Calu3 (cell line): Measurements from ENCODE around the gene TBC1D1. TPM values are rescaled to one million over a fixed set of nuclear protein-coding genes. Genes with fewer than 3 reads are reported as not detected.

Experiments
- BruUV-seq: library from RNA; stranded (reverse); fragments of 400-500 nt; replicated peaks from 2 replicates; lab custom pipeline; 2021; lab: Mats Ljungman, UMichigan
- CTCF ChIA-PET: fragments of 300-600 bp; sonication (Branson Sonifier 250); formaldehyde crosslinking; loops from one replicate; lab custom pipeline; 2022; ENCODE audit warnings: antibody characterized with exemption; lab: Charles Lee
- DNase-seq: peaks from one replicate; pipeline ENCODE4 v3.0.0; 2022
- H3K27ac Mint-ChIP-seq: one replicate; pipeline ENCODE4 v1.8.0; 2022; ENCODE audit warnings: mixed read lengths; ENCODE audit not compliant: unreplicated experiment
- H3K27me3 Mint-ChIP-seq: one replicate; pipeline ENCODE4 v1.8.0; 2022; ENCODE audit warnings: mixed read lengths; ENCODE audit not compliant: unreplicated experiment
- H3K36me3 Mint-ChIP-seq: one replicate; pipeline ENCODE4 v1.8.0; 2022; ENCODE audit warnings: mild to moderate bottlenecking, moderate library complexity, mixed read lengths; ENCODE audit not compliant: insufficient read depth, unreplicated experiment
- H3K4me1 Mint-ChIP-seq: one replicate; pipeline ENCODE4 v1.8.0; 2022; ENCODE audit warnings: mild to moderate bottlenecking, low read depth, mixed read lengths; ENCODE audit not compliant: unreplicated experiment
- H3K4me3 Mint-ChIP-seq: one replicate; pipeline ENCODE4 v1.8.0; 2022; ENCODE audit warnings: mild to moderate bottlenecking, low read depth, moderate library complexity, mixed read lengths; ENCODE audit not compliant: unreplicated experiment
- H3K9me3 Mint-ChIP-seq: one replicate; pipeline ENCODE4 v1.8.0; 2022; ENCODE audit warnings: low read depth, mixed read lengths; ENCODE audit not compliant: unreplicated experiment
- intact Hi-C: fragments of 100-400 bp; cut with micrococcal nuclease; formaldehyde crosslinking; loops from one replicate; pipeline ENCODE4 v1.10.0; 2022; ENCODE audit not compliant: unreplicated experiment
- total RNA-seq: library from RNA; stranded (reverse); gene quantifications from 2 replicates; pipeline ENCODE4 v1.2.3, GENCODE V29; 2022
- TF ChIP-seq, protein P1 (sequence below): fragments of 200-600 bp; IDR thresholded peaks from one replicate; pipeline ENCODE4 v1.8.0; 2022; ENCODE audit warnings: antibody characterized with exemption; ENCODE audit not compliant: unreplicated experiment

The TBC1D1 gene
- total RNA-seq, 1 experiment from 2014 or later = 39.8 TPM

DNA sequence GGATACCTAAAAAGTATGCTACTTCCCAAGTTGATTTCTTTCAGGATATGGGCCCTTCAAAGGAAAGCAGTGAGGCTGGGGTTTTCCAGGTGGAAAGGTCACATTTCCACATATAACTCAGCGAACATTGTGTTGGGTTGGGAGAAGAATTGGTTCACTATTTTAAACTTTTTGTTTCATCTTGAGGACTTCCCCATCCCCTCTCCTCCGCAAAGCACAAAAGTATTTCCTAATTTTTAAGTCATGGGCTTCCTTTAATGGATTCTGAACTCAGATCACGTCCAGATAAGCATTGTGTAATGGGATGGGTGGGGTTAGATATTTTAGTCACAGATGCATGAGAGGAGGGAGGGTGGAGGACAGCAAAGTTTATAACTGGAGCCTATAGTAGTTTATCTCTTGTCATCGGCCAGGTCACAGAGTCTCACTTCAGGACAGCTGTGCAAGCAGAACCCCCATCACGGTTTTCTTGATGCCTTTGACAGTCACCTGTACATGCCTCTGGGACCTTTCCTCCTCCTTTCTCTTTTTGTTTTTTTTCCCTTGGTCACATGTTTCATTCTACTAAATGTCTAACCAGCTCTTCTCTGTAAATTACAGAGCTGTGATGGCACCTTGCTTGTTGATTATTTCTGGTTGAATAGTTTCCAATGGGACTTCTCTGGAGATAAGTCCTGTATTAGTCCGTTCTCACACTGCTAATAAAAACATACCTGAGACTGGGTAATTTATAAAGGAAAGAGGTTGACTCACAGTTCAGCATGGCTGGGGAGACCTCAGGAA is 184.7 kb downstream of the TBC1D1 start:
- H3K27ac Mint-ChIP-seq = no peak overlapping the region
- no peaks in the 10 kb centered on the region for H3K27me3 Mint-ChIP-seq
- CTCF ChIA-PET = no interaction called here
- no peak overlapping the region for H3K4me3 Mint-ChIP-seq
- no peak for DNase-seq
- intact Hi-C loops = loop anchor here (5.0 kb wide), 2 partner anchors 87 to 652 kb away; no protein-coding TSS in a partner anchor
- peaks cover 6% of the 10 kb centered on the region for H3K36me3 Mint-ChIP-seq
- BruUV-seq = no TSS peak
- TF ChIP-seq, protein P1, sequence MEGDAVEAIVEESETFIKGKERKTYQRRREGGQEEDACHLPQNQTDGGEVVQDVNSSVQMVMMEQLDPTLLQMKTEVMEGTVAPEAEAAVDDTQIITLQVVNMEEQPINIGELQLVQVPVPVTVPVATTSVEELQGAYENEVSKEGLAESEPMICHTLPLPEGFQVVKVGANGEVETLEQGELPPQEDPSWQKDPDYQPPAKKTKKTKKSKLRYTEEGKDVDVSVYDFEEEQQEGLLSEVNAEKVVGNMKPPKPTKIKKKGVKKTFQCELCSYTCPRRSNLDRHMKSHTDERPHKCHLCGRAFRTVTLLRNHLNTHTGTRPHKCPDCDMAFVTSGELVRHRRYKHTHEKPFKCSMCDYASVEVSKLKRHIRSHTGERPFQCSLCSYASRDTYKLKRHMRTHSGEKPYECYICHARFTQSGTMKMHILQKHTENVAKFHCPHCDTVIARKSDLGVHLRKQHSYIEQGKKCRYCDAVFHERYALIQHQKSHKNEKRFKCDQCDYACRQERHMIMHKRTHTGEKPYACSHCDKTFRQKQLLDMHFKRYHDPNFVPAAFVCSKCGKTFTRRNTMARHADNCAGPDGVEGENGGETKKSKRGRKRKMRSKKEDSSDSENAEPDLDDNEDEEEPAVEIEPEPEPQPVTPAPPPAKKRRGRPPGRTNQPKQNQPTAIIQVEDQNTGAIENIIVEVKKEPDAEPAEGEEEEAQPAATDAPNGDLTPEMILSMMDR = no peak
- H3K9me3 Mint-ChIP-seq = no peaks in the 10 kb centered on the region
- H3K4me1 Mint-ChIP-seq = peaks cover 12% of the 10 kb centered on the region

DNA sequence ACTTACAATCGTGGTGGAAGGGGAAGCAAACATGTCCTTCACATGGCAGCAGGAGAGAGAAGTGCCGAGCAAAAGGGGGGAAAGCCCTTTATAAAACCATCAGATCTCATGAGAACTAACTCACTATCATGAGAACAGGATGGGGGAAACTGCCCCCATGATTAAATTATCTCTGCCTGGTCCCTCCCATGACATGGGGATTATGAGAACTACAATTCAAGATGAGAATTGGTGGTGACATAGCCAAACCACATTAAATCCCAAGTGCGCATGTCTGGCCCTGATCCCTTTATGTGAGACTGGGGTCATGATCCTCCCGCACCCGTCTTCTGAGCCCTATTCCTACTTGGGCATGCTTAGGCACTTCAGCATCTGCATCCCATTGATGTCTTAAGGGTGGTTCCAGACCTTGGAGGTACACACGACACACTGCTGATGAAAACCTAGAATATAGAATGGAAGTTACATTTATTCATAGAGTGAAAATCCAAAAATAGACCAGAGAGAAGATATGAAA is 185.3 kb downstream of the TBC1D1 start:
- CTCF ChIA-PET = no interaction called here
- no peak for DNase-seq
- intact Hi-C loops = loop anchor here (5.0 kb wide), 2 partner anchors 86 to 651 kb away; no protein-coding TSS in a partner anchor
- peaks cover 6% of the 10 kb centered on the region for H3K36me3 Mint-ChIP-seq
- BruUV-seq = no TSS peak
- peaks cover 12% of the 10 kb centered on the region for H3K4me1 Mint-ChIP-seq
- no peak overlapping the region for H3K4me3 Mint-ChIP-seq
- TF ChIP-seq, protein P1 = no peak
- no peak overlapping the region for H3K27ac Mint-ChIP-seq
- no peaks in the 10 kb centered on the region for H3K9me3 Mint-ChIP-seq
- no peaks in the 10 kb centered on the region for H3K27me3 Mint-ChIP-seq

DNA sequence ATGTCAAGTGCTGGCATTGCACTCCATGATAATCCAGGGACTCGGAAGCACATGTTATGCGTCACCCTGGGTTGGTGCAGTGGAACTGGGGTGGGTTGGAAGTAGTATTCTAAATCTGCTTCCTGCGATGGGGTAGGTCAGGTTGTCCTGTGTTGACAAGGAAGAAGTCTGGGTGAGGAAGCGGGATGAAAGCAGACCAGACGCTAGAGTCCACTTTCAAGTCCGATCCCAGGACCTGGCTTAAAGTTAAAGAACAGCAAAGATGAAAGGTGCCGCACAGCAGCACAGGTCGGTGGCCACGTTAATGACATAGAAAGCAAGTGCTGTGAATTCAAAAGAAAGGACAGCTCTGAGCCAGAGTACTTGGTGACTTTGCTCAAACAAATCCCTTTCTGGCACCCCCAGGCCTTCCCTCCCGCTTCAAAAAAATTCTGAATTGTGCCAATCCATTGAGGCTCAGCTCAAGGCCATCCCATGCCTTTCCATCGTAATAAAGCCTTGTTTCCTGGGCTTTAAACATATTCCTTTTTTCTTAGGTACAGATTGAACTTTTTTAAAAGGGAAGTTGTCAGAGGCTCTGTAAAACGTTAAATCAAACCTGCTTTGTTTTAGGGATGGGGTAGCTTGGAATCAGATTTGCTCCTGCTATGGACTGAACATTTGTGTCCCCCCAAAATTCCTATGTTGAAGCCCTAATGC is 187.1 kb downstream of the TBC1D1 start:
- BruUV-seq = no TSS peak
- intact Hi-C loops = loop anchor here (5.0 kb wide), 2 partner anchors 84 to 649 kb away; no protein-coding TSS in a partner anchor
- Mint-ChIP-seq H3K4me3 (no peak overlapping the region), H3K27ac (no peak overlapping the region), H3K4me1 (peaks cover 20% of the 10 kb centered on the region), H3K36me3 (peaks cover 6% of the 10 kb centered on the region), H3K9me3 (no peaks in the 10 kb centered on the region), H3K27me3 (no peaks in the 10 kb centered on the region)
- DNase-seq = no peak
- CTCF ChIA-PET = interaction anchor here (0.7 to 1.9 kb wide), 2 partner anchors 9 to 102 kb away, joined by 3 to 7 read pairs; no protein-coding TSS in a partner anchor
- TF ChIP-seq, protein P1 = no peak

DNA sequence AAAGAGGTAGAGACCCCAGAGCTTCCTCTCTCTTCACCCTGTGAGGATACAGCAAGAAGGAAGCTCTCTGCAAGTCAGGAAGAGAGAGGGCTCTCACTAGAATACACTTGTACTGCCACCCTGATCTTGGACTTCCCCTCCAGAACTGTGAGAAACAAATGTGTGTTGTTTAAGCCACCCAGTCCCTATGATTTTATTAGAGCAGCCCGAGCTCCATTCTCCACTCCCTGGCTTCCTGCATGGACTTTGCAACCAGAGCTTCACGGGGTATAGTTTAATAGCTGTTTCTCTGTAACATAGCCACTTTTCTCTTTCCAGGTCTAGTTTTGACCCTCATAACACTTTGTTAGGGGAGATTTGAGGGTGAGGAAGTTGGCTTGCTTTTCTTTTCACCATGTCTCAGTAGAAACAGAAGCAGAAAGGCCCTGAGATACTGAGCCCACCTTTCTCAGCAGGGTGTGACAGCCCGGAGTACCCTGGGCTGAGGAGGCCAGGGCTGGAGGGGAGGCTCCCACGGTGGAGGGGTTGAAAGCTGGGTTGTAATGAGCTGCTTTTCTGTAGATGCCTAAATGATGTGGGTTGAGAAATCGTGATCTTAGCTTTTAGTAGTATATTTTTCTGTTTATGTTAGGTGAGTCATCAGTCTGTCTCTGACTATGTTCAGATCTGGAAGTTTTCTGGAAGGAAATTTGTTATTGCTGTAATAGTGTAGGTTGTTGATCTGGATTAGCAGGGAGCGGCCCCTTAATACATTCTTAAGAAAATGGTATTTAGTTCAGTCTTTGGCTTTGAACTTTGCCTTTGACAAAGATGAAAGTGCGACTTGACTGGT is 187.9 kb downstream of the TBC1D1 start:
- intact Hi-C loops = loop anchor here (5.0 kb wide), 2 partner anchors 83 to 648 kb away; no protein-coding TSS in a partner anchor
- TF ChIP-seq, protein P1 = no peak
- H3K27ac Mint-ChIP-seq = peak overlapping the region; percentile 65
- H3K4me1 Mint-ChIP-seq = peaks cover 23% of the 10 kb centered on the region
- BruUV-seq = no TSS peak
- no peaks in the 10 kb centered on the region for H3K9me3 Mint-ChIP-seq
- H3K27me3 Mint-ChIP-seq = no peaks in the 10 kb centered on the region
- no peak overlapping the region for H3K4me3 Mint-ChIP-seq
- CTCF ChIA-PET = interaction anchor here (0.5 to 1.9 kb wide), 4 partner anchors 9 to 626 kb away, joined by 3 to 7 read pairs (median 5); no protein-coding TSS in a partner anchor
- H3K36me3 Mint-ChIP-seq = peaks cover 6% of the 10 kb centered on the region
- DNase-seq = no peak
